Measurements from ENCODE around the gene TFAP2D.

DNA sequence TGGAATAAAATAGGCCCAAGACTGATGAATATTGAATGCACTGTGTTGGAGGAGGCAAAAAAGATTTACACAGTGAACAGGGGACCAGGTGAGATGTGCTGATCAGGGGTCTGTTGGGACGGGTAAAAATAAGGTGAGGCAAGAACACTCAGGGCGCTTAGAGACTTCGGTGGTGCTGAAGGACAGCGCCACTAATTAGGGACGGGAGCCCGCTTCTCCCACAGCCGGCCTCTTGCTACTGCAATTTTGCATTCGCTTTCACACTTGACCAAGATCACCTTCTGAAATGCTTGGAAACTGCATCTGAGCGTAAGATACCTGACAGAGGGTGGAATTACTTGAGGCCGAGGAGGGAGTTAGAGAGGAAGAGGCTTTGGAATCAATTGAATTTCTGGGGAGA is 7.3 kb downstream of the TFAP2D start:
- TF ChIP-seq EZH2 (IDR thresholded peaks at IDR 0.05) (no peak), POLR2AphosphoS5 (IDR thresholded peaks at IDR 0.05; ENCODE audit: borderline replicate concordance, low read depth, low read length) (no peak), FOXP2 (optimal IDR thresholded peaks at IDR 0.05; ENCODE audit: control extremely low read depth, extremely low read length, insufficient read depth) (no peak)

Measured in SK-N-MC (cell line).